Measurements from ENCODE around the gene SEMA5A. TPM values are rescaled to one million over a fixed set of nuclear protein-coding genes. Genes with fewer than 3 reads are reported as not detected.

The SEMA5A gene
- total RNA-seq, 1 donor from 2014 or later, result 189 TPM

- peaks cover 7% of the 10 kb centered on the region for H3K36me3 Mint-ChIP-seq (ENCODE audit: unreplicated experiment)
- H3K4me1 Mint-ChIP-seq (ENCODE audit: unreplicated experiment), result peaks cover 23% of the 10 kb centered on the region
- no peak overlapping the region for H3K4me3 Mint-ChIP-seq (ENCODE audit: unreplicated experiment)
Measured at GRCh38 chr5:9325549-9325948, 220.3 kb downstream of the SEMA5A start.

GRCh38 chr5:9324348-9325077 is 221.4 kb downstream of the SEMA5A start:
- Mint-ChIP-seq H3K4me1 (ENCODE audit: unreplicated experiment) (peaks cover 19% of the 10 kb centered on the region), H3K4me3 (ENCODE audit: unreplicated experiment) (no peak overlapping the region), H3K9me3 (ENCODE audit: unreplicated experiment) (no peaks in the 10 kb centered on the region), H3K27me3 (ENCODE audit: unreplicated experiment) (no peaks in the 10 kb centered on the region), H3K36me3 (ENCODE audit: unreplicated experiment) (peaks cover 7% of the 10 kb centered on the region), H3K27ac (ENCODE audit: unreplicated experiment) (no peak overlapping the region)
- no peak for DNase-seq (ENCODE audit: extremely low spot score, unreplicated experiment)
- TF ChIP-seq CTCF (IDR thresholded peaks at IDR 0.05), result no peak

More at GRCh38 chr5:9325549-9325948, 220.3 kb downstream of the SEMA5A start:
- no peak for DNase-seq (ENCODE audit: extremely low spot score, unreplicated experiment)
- TF ChIP-seq CTCF (IDR thresholded peaks at IDR 0.05), result no peak
- Mint-ChIP-seq H3K27ac (ENCODE audit: unreplicated experiment) (no peak overlapping the region), H3K27me3 (ENCODE audit: unreplicated experiment) (no peaks in the 10 kb centered on the region), H3K9me3 (ENCODE audit: unreplicated experiment) (no peaks in the 10 kb centered on the region)

GRCh38 chr5:9320652-9321051 is 225.2 kb downstream of the SEMA5A start:
- TF ChIP-seq CTCF (IDR thresholded peaks at IDR 0.05), result no peak
- Mint-ChIP-seq H3K4me3 (ENCODE audit: unreplicated experiment) (no peak overlapping the region), H3K4me1 (ENCODE audit: unreplicated experiment) (peaks cover 16% of the 10 kb centered on the region), H3K36me3 (ENCODE audit: unreplicated experiment) (peaks cover 26% of the 10 kb centered on the region), H3K27me3 (ENCODE audit: unreplicated experiment) (no peaks in the 10 kb centered on the region), H3K27ac (ENCODE audit: unreplicated experiment) (no peak overlapping the region), H3K9me3 (ENCODE audit: unreplicated experiment) (no peaks in the 10 kb centered on the region)
- no peak for DNase-seq (ENCODE audit: extremely low spot score, unreplicated experiment)

- Mint-ChIP-seq H3K27me3 (ENCODE audit: unreplicated experiment) (no peaks in the 10 kb centered on the region), H3K36me3 (ENCODE audit: unreplicated experiment) (peaks cover 34% of the 10 kb centered on the region), H3K4me1 (ENCODE audit: unreplicated experiment) (peaks cover 2% of the 10 kb centered on the region), H3K27ac (ENCODE audit: unreplicated experiment) (no peak overlapping the region), H3K4me3 (ENCODE audit: unreplicated experiment) (no peak overlapping the region), H3K9me3 (ENCODE audit: unreplicated experiment) (no peaks in the 10 kb centered on the region)
- TF ChIP-seq CTCF (IDR thresholded peaks at IDR 0.05), result no peak
- no peak for DNase-seq (ENCODE audit: extremely low spot score, unreplicated experiment)
Measured at GRCh38 chr5:9318031-9318430, 227.8 kb downstream of the SEMA5A start.

GRCh38 chr5:9316733-9317132 is 229.1 kb downstream of the SEMA5A start:
- Mint-ChIP-seq H3K4me3 (ENCODE audit: unreplicated experiment) (no peak overlapping the region), H3K27me3 (ENCODE audit: unreplicated experiment) (no peaks in the 10 kb centered on the region), H3K27ac (ENCODE audit: unreplicated experiment) (no peak overlapping the region), H3K9me3 (ENCODE audit: unreplicated experiment) (no peaks in the 10 kb centered on the region), H3K4me1 (ENCODE audit: unreplicated experiment) (peaks cover 2% of the 10 kb centered on the region), H3K36me3 (ENCODE audit: unreplicated experiment) (peaks cover 42% of the 10 kb centered on the region)
- no peak for DNase-seq (ENCODE audit: extremely low spot score, unreplicated experiment)
- TF ChIP-seq CTCF (IDR thresholded peaks at IDR 0.05), result no peak
